GM20000 (cell line): ENCODE data around the gene DIAPH3.

Experiments
- DNase-seq: peaks from one replicate; pipeline ENCODE4 v3.0.0; 2012; ENCODE audit warnings: low spot score
- TF ChIP-seq, protein P1 (sequence below): IDR thresholded peaks from 2 replicates; pipeline ENCODE4 v1.5.1; 2012; ENCODE audit warnings: mild to moderate bottlenecking, control low read depth; ENCODE audit errors: extremely low read depth, missing control alignments

DIAPH3 gene

DNA sequence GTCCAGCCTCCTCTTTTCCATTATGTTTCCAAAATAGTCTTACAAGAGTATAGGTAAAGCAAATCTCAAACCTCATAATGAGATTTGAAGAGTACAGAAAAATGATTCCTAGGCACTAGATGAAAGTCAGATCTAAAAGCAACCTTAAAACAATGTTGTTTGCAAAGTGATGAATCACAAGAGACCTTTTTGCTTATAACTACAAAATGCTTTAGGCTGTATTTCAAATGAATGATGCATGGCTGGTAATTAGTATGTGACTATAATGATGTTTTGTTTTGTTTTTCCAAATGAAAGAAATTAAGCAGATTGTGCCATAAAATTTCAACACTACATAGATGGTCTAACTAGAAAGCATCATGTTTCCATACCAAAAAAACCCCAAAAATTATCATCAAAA, 272.7 kb downstream of the DIAPH3 start:
- DNase-seq, result no peak
- TF ChIP-seq, protein P1, sequence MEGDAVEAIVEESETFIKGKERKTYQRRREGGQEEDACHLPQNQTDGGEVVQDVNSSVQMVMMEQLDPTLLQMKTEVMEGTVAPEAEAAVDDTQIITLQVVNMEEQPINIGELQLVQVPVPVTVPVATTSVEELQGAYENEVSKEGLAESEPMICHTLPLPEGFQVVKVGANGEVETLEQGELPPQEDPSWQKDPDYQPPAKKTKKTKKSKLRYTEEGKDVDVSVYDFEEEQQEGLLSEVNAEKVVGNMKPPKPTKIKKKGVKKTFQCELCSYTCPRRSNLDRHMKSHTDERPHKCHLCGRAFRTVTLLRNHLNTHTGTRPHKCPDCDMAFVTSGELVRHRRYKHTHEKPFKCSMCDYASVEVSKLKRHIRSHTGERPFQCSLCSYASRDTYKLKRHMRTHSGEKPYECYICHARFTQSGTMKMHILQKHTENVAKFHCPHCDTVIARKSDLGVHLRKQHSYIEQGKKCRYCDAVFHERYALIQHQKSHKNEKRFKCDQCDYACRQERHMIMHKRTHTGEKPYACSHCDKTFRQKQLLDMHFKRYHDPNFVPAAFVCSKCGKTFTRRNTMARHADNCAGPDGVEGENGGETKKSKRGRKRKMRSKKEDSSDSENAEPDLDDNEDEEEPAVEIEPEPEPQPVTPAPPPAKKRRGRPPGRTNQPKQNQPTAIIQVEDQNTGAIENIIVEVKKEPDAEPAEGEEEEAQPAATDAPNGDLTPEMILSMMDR, result no peak

DNA sequence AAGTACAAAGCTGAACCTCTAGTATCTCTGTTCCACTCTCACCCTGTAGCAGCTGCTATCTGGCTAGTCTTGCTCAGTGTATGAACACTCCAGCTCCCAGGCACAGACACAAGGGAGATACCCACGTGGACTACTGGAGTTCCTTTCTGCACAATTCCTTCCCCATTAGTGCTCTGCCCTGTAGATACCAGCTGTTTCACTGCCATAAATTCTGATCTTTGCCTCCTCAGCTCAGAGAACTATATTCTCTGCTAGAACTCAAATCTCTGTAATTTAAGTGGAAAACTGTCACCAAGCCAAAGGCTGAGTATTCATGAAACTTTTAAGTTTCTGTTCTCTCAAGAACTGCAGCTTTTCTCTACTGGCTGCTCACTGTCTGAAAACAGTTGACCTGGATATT, 273.7 kb downstream of the DIAPH3 start:
- TF ChIP-seq, protein P1, result no peak
- no peak for DNase-seq

DNA sequence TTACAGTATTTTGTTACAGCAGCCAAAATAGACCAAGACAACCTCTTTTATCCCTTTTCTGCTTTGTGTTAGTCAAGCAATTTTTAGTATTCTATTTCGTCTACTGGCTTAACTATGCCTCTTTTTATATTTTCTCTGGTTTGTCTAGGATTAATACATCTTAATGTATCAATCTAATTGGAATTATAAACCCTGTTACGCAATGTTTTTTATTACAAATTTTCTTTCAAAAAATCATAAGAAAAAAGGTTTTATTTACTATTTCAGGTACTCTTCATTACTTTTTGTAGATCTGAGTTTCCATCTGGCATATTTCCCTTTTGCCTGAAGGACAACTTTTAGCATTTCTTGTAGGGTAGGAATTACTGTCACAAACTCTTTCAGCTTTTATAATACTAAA, 275.3 kb downstream of the DIAPH3 start:
- DNase-seq, result no peak
- TF ChIP-seq, protein P1, result no peak

DNA sequence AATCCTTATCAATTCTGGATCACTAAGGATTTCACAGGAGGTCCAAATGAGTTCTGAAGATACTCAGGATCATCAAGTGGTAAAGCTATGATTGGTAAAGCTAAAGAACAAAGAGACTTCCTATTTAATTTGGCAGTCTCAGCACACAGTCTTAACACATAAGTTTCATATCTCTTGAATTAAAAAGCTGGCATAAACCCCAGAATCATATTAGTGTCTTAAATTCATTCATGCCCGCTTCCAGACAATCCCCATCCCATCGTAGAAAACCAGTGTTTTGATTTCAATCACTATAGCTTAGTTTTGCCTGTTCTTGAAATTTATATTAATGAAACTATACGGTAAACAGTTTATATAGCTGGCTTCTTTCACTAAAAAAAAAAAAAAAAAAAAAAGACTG, 278.7 kb downstream of the DIAPH3 start:
- no peak for DNase-seq
- TF ChIP-seq, protein P1, result no peak

DNA sequence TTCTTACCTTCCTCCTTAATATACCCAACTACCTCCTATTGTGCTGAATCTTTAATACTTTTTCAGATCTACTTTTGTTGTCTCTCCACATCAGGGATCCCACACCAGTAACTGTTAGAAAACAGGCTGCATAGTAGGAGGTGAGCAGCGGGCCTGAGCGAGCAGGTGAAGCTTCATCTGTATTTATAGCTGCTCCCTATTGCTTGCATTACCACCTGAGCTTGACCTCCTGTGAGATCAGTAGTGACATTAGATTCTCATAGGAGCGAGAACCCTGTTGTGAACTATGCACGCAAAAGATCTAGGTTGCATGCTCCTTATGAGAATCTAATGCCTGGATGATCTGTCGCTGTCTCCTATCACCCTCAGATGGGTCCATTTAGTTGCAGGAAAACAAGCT, 279.8 kb downstream of the DIAPH3 start:
- TF ChIP-seq, protein P1, result no peak
- no peak for DNase-seq

DNA sequence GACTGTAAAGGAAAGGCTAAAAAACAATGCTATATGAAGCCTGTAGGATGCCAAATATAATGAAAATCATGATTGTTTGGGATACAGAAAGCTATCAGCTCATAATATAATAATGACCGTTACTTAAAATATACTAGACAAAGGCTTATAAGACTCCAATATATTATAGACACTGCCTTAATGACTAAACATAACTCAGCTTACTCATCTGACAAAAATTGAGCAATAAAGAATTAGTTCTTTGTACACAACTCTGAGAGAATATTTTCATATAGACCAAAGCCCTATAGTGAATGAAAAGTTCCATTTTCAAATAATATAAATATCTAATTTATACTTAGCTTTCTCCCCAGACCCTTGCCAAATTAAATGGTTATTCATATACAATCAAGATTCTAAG, 283.3 kb downstream of the DIAPH3 start:
- no peak for DNase-seq
- TF ChIP-seq, protein P1, result no peak

DNA sequence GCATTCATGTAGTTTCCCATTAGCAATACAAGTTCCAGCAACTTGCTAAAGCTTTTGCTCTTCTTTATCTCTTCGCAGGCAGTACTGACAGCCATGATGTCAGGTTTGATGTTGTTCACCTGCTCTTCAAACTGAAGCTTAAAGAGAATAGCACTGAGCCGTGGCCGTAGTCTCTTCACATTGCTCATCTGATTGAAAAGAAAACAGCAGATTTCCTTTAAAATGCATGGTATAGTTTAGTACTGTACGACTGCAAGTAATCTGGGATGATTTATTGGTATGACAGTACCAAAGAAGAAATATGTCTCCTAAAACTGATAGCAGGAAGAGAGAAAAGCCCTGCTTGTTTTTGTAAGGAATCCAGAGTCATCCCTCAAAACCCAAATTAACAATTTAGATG, 284.4 kb downstream of the DIAPH3 start:
- DNase-seq, result no peak
- TF ChIP-seq, protein P1, result no peak
